Measurements from ENCODE around the gene B4GALT2.

The B4GALT2 gene

GRCh38 chr1:44002606-44003157, 23.7 kb downstream of the B4GALT2 start:
- no peak for DNase-seq (ENCODE audit: low read depth)

- DNase-seq (ENCODE audit: low read depth), result no peak
These were observed 29.2 kb downstream of the B4GALT2 start for GRCh38 chr1:44008259-44008658.

GRCh38 chr1:44010935-44011471, 32.0 kb downstream of the B4GALT2 start:
- DNase-seq (ENCODE audit: low read depth), result no peak

- DNase-seq (ENCODE audit: low read depth), result no peak
These were observed 33.4 kb downstream of the B4GALT2 start for GRCh38 chr1:44012404-44012803.

DNA sequence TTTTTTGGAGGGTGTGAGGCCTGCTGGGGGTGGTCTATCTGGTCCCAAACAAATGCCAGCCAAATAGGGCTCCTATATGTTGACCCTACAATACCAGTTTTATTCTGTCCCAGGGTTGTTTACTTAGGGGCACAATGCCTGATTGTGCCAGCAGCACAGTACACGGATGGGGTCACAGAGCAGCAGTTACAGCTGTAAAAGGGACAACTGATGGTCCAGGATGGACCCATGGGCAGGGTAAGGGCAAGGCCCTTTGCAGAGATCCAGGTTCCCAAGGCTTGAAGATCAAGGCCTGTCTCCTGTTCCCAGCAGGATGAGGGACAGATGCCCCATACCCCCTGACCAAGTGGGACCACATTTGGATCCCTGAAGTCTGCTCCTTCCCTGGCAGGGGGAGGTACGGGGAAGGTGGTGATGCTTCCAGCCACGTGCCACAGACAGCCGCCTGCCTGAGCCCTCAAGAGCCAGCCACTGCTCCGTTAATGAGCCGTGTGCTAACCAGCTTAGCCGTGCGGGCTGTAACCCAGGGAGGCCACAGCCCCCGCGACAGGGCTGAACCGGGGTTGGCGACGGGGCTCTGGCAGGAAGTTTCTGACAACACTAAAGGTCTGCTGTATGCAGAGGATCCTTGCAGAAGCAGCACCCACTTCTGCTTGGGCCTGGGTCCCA, 34.1 kb downstream of the B4GALT2 start:
- no peak for DNase-seq (ENCODE audit: low read depth)

GRCh38 chr1:44013949-44014348, 34.9 kb downstream of the B4GALT2 start:
- no peak for DNase-seq (ENCODE audit: low read depth)

- DNase-seq (ENCODE audit: low read depth), result no peak
These were observed 35.5 kb downstream of the B4GALT2 start for GRCh38 chr1:44014365-44015104.

DNA sequence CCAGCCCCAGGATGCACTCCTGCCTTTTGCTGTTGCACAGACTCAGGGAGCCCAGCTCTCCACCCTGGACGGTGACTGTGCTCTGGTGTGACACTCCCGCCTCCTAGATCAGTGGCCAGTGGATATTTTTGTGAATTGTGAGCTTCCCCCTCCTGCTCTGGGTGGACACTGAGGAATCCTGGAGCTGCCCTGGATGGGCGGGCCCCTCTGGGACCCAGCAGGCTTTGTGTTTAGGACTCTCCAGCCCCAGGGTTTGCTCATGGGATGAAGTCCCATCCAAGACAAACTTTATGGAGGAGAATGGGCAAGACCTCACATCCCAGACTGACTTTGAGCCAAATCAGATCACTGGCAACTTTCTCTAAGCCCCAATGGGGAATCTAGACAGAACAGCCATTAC, 36.2 kb downstream of the B4GALT2 start:
- no peak for DNase-seq (ENCODE audit: low read depth)

GRCh38 chr1:44016041-44016889, 37.3 kb downstream of the B4GALT2 start:
- no peak for DNase-seq (ENCODE audit: low read depth)

- DNase-seq (ENCODE audit: low read depth), result no peak
These were observed 37.9 kb downstream of the B4GALT2 start for GRCh38 chr1:44016890-44017400.

DNA sequence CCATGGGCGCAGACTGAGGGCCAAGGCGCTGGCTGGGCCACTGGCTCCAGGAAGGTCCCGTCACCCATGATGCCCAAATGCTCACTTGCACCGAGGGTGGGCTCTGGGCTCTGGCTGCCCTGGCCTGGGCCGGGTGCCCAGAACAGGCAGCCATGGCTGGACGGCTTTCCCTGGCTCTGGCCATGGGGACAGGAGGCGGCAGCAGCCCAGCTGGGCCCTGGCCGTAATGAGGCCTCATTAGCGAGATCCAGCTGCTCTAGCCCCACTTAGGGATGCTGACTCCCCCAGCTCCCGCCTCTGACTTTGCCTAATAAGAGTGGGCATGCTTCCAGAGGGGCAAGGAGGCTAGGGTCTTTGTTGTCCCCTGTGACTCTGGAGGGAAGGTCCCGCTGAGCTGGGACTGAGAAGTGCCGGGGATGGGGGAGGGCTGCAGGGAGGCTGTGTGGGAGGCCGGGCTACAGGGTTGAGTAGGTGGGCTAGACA, 40.5 kb downstream of the B4GALT2 start:
- DNase-seq (ENCODE audit: low read depth), result no peak

DNA sequence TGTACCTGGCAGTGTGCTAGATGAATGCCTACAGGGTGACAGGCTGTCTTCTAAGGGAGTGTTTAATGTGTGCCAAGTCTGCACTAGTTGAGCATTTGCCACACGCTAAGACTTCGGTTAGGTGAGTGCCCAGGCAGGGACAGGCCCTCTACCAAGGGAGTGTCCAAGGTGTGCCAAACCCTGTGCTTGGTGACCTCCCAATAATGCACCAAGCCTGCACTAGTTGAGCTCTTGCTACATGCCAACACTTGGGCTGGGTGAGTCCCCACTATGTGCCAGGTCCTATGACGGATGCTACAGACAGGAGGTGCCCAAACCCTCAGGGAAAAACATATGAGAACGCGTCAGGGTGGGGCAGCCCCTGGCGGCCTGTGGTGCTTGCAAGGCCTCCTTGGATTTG, 41.5 kb downstream of the B4GALT2 start:
- DNase-seq (ENCODE audit: low read depth), result no peak

GRCh38 chr1:44021156-44021555, 42.1 kb downstream of the B4GALT2 start:
- DNase-seq (ENCODE audit: low read depth), result no peak

GRCh38 chr1:44021581-44022321, 42.7 kb downstream of the B4GALT2 start:
- DNase-seq (ENCODE audit: low read depth), result no peak

DNA sequence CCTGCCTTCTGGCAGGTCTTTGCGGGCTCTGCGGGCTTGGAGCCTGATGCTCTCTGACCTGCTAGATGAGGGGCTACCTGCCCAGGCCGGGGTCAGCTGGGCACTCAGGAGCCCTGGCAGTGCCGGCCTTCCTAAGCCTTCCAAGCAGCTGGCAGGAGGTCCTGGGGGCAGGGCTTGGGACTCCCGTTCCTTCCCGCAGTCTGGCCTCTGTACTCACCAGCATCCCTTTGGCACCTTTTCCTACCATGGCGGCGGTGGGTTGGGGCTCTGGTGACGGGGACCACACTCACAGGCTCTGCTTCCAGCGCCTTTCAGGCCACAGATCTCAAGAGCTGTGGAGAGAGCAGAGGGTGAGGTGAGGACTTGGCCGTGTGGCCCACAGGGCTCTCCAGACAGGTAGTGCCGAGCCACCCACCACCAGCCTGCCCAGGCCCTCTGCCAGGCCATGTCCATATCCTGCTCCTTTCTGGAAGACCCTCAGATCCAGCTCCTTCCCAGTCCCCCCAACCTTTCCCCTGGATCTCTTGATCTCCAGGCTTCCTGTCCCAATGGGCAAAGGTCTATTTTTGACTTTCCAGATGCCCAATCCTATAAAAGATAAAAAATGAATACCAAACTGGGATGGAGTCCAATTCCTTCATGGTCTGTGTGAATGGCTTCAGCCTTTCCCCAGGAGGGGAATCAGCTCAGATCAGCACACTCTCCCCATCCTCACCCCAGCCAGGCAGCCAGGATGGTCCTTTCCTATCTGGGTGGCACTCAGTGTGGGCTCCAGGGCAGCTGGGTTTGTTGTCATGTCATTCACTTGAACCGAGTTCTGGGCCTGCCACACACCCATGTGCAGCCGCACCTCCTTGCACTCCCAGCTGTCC, 45.3 kb downstream of the B4GALT2 start:
- DNase-seq (ENCODE audit: low read depth), result no peak

DNA sequence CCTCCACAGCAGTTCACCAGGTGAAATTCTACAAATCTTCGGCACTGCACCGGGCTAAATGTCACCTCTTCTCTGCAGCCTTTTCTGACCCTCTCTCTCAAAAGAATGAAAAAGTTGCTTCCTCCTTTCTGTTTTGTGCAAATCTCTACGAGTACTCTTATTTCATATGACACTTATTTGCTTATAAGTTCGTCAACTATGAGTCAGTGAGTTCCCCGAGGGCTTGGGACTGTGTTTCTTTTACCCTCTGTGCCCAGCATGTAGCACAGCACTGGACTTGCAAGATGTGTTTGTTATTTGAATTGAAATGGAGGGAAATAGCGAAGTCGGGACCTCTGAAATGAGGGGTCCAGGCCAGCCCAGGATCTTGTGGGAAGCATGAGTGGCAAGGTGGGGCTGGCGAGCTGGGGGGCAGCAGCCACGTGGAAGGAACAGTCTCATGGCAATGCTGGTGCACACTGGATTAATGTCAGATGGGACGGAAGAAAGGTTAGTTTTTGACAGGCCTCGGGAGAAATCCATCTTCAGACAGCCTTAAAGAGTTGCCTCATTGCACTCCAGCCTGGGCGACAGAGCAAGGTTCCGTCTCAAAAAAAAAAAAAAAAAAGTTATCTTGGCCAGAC, 46.0 kb downstream of the B4GALT2 start:
- DNase-seq (ENCODE audit: low read depth), result no peak

- DNase-seq (ENCODE audit: low read depth), result no peak
These were observed 46.8 kb downstream of the B4GALT2 start for GRCh38 chr1:44025816-44026215.

GRCh38 chr1:44027320-44027719, 48.3 kb downstream of the B4GALT2 start:
- DNase-seq (ENCODE audit: low read depth), result no peak

DNA sequence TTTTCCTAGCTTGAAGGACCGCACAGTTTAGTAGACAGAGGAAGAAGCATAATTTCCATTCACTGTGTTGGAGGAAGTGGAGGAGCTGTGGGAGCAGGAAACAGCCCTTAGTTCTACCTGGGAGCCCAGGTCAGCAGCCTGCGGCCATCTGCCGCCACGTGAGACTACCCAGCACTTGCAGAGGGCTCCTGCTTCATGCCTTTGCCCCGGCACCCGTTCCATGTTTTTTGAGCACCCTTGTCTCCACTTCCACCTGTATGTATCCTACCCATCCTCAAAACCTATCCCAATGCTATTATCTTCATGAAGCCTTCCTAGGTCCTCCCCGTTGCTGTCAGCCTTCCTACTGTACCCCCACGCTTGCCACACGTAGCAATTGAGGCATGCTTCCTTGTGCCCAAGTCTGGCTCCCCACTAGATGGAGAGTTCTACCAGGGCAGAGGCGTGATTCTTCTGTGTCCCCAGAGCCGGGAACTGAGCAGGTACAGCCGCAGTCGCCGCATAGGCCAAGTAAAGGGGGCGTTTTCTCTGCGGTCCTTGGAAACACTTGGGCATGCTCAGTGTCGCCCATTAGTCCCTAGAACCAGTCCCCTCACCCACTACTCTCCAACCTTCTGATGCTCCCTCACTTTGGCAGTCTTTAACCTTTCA, 50.4 kb downstream of the B4GALT2 start:
- no peak for DNase-seq (ENCODE audit: low read depth)

Data from activated T-cell treated with anti-CD3 and anti-CD28 coated beads for 48 hours (primary cell).